ENCODE results near the gene GREM2. TPM values are rescaled to one million over a fixed set of nuclear protein-coding genes. Genes with fewer than 3 reads are reported as not detected.

The GREM2 gene
- total RNA-seq, 1 donor from 2014 or later = 1.2 TPM

DNA sequence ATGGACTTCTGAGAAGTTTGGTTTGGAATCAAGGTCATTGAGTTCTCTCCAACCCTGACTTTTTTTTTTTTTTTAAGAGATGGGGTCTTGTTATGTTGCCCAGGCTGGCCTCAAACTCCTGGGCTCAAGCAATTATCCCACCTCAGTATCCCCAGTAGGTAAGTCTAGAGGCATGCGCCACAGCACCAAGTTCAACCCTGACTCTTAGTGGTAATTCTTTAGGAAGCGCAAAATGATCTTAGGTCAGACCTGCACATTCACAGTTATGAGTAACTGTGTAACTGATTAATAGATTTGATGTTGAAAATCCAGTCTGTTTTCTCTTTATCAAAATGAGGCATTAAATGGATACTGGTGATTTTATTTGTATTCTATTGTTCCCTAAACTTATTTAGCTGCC, 95.9 kb downstream of the GREM2 start:
- Histone ChIP-seq H3K9me3 (no peaks in the 10 kb centered on the region), H3K4me3 (no peak overlapping the region), H3K4me1 (no peaks in the 10 kb centered on the region), H3K27me3 (no peaks in the 10 kb centered on the region), H3K36me3 (no peaks in the 10 kb centered on the region), H3K27ac (no peak overlapping the region)
- intact Hi-C loops (cut with DNase I) = no loop called here
- TF ChIP-seq POLR2AphosphoS5 (IDR thresholded peaks at IDR 0.05; ENCODE audit: insufficient read depth in 1 of 2, low read depth in 1 of 2) = no peak
- TF ChIP-seq POLR2A (IDR thresholded peaks at IDR 0.05) = no peak
- TF ChIP-seq, protein P1, sequence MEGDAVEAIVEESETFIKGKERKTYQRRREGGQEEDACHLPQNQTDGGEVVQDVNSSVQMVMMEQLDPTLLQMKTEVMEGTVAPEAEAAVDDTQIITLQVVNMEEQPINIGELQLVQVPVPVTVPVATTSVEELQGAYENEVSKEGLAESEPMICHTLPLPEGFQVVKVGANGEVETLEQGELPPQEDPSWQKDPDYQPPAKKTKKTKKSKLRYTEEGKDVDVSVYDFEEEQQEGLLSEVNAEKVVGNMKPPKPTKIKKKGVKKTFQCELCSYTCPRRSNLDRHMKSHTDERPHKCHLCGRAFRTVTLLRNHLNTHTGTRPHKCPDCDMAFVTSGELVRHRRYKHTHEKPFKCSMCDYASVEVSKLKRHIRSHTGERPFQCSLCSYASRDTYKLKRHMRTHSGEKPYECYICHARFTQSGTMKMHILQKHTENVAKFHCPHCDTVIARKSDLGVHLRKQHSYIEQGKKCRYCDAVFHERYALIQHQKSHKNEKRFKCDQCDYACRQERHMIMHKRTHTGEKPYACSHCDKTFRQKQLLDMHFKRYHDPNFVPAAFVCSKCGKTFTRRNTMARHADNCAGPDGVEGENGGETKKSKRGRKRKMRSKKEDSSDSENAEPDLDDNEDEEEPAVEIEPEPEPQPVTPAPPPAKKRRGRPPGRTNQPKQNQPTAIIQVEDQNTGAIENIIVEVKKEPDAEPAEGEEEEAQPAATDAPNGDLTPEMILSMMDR (IDR thresholded peaks at IDR 0.05) = no peak
- no peak for DNase-seq (ENCODE audit: extremely low spot score in 2 of 2)

DNA sequence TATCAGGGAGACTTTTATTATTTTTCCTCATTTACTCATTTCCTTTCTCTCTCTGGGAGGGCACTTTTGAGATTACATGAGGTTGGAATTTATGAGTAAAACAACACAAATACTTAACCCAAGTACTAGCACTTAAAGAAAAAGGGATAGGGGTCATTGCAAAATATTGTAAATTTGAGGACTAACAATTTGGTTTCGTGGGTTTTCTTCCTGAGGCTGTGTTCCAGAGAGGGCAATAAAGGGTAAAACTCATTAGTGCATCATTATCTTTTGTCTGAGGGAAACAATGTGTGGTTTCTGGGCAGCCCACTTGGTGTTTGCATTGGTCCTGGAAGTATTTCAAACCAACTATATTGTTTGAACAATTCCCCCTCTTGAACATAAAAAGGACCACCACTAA, 96.5 kb downstream of the GREM2 start:
- H3K36me3 ChIP-seq = no peaks in the 10 kb centered on the region
- H3K4me3 ChIP-seq = no peak overlapping the region
- no peaks in the 10 kb centered on the region for H3K27me3 ChIP-seq
- intact Hi-C loops (cut with DNase I) = no loop called here
- DNase-seq (ENCODE audit: extremely low spot score in 2 of 2) = no peak
- H3K9me3 ChIP-seq = no peaks in the 10 kb centered on the region
- no peak overlapping the region for H3K27ac ChIP-seq
- H3K4me1 ChIP-seq = no peaks in the 10 kb centered on the region
- TF ChIP-seq, protein P1 (IDR thresholded peaks at IDR 0.05) = no peak
- TF ChIP-seq POLR2AphosphoS5 (IDR thresholded peaks at IDR 0.05; ENCODE audit: insufficient read depth in 1 of 2, low read depth in 1 of 2) (no peak), POLR2A (IDR thresholded peaks at IDR 0.05) (no peak)

DNA sequence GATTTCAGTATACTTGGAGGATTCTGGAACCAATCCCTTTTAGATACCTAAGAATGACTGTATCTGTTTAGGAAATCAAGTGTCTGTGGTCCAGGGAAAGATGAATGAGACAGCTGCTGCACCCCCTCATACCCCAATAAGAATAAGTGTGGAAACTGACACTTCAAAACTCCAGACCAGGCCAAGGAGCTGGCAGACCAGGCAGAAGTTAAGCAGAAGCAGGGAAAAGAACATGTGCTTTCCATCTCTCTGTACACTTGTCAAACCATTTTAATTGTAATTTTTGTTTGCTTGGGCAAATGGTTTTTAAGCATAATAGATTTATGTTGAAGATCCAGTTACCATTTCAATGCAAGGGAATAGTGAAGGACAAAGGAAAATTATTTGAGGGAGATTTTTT, 100.2 kb downstream of the GREM2 start:
- TF ChIP-seq POLR2A (IDR thresholded peaks at IDR 0.05) (no peak), POLR2AphosphoS5 (IDR thresholded peaks at IDR 0.05; ENCODE audit: insufficient read depth in 1 of 2, low read depth in 1 of 2) (no peak)
- TF ChIP-seq, protein P1 (IDR thresholded peaks at IDR 0.05) = no peak
- intact Hi-C loops (cut with DNase I) = no loop called here
- Histone ChIP-seq H3K27me3 (no peaks in the 10 kb centered on the region), H3K36me3 (no peaks in the 10 kb centered on the region), H3K9me3 (no peaks in the 10 kb centered on the region), H3K4me1 (no peaks in the 10 kb centered on the region), H3K4me3 (no peak overlapping the region), H3K27ac (no peak overlapping the region)
- DNase-seq (ENCODE audit: extremely low spot score in 2 of 2) = no peak

DNA sequence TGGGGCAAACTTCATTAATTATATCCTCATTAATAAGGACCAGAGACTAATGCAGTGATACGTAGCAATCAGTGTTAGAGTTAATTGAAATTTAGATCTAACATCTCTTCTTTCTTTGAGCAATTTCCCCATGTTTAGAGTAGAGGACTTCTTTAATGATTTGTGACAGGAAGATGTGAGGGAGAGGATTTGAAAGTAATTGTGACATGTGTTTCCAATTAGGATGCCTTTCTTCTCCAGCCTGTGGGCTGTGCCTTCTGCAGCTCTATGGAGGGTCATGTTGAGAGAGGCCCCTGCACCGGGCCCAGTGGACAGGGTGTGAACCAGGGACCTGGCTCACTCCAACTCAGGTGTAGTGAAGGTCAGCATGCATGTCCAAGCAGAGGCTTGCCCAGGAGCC, 103.0 kb downstream of the GREM2 start:
- DNase-seq (ENCODE audit: extremely low spot score in 2 of 2) = no peak
- Histone ChIP-seq H3K4me1 (no peaks in the 10 kb centered on the region), H3K27ac (no peak overlapping the region), H3K9me3 (no peaks in the 10 kb centered on the region), H3K4me3 (no peak overlapping the region), H3K27me3 (no peaks in the 10 kb centered on the region), H3K36me3 (no peaks in the 10 kb centered on the region)
- intact Hi-C loops (cut with DNase I) = no loop called here
- TF ChIP-seq POLR2AphosphoS5 (IDR thresholded peaks at IDR 0.05; ENCODE audit: insufficient read depth in 1 of 2, low read depth in 1 of 2) (no peak), POLR2A (IDR thresholded peaks at IDR 0.05) (no peak)
- TF ChIP-seq, protein P1 (IDR thresholded peaks at IDR 0.05) = no peak

DNA sequence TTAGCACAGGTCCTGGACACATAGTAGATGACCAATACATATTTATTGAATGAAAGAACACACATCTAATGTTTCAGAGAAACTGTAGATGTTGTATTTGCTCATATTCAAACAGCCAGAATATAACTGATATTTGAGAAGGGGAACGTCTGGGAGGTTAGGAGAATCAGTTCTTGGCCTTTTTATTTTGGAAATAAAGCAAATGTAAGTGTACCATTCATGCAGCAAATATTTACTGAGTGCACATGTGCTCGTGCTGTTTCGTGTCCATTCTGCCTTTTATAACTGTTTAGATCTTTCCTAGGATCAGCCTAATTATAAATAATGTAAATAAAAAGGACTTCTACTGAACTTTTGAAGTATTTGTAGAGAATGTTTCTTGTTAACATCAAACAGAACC, 103.8 kb downstream of the GREM2 start:
- intact Hi-C loops (cut with DNase I) = no loop called here

More for the DNA sequence above, 103.8 kb downstream of the GREM2 start:
- no peaks in the 10 kb centered on the region for H3K4me1 ChIP-seq
- no peaks in the 10 kb centered on the region for H3K36me3 ChIP-seq
- H3K27ac ChIP-seq = no peak overlapping the region
- no peaks in the 10 kb centered on the region for H3K9me3 ChIP-seq
- no peak overlapping the region for H3K4me3 ChIP-seq
- H3K27me3 ChIP-seq = no peaks in the 10 kb centered on the region
- TF ChIP-seq POLR2A (IDR thresholded peaks at IDR 0.05) = no peak
- TF ChIP-seq, protein P1 (IDR thresholded peaks at IDR 0.05) = no peak
- no peak for TF ChIP-seq POLR2AphosphoS5 (IDR thresholded peaks at IDR 0.05; ENCODE audit: insufficient read depth in 1 of 2, low read depth in 1 of 2)
- DNase-seq (ENCODE audit: extremely low spot score in 2 of 2) = no peak
